Lung (tissue), 12 donors: ENCODE results near the gene PGP. TPM values are rescaled to one million over a fixed set of nuclear protein-coding genes. Genes with fewer than 3 reads are reported as not detected.

ENCODE experiments used
- ATAC-seq: fragments of 200-7000 bp; cut with Tn5 transposase; one replicate; pipeline ENCODE4 v1.9.1; 2020; ENCODE audit warnings: moderate number of reproducible peaks; ENCODE audit not compliant: insufficient read depth, low FRiP score
- DNase-seq, 3 donors: peaks; one replicate each; pipeline ENCODE4 v3.0.0-alpha.2; 2013 to 2017
- H3K27ac ChIP-seq, 2 donors: one replicate each; pipeline ENCODE4 v1.5.1; 2013; ENCODE audit warnings: mild to moderate bottlenecking in 2 of 2, moderate library complexity in 2 of 2, control low read depth in 1 of 2, inconsistent platforms in 1 of 2, low read depth in 1 of 2, low read length in 1 of 2
- H3K27me3 ChIP-seq, 3 donors: one replicate each; pipeline ENCODE4 v1.5.1; 2013; ENCODE audit warnings: low read length in 2 of 3; ENCODE audit not compliant: control insufficient read depth in 3 of 3, insufficient read depth in 3 of 3
- H3K36me3 ChIP-seq, 4 donors: one replicate each; pipeline ENCODE4 v1.5.1; 2013; ENCODE audit warnings: low read length in 4 of 4, mild to moderate bottlenecking in 1 of 4, moderate library complexity in 1 of 4; ENCODE audit not compliant: control insufficient read depth in 4 of 4, insufficient read depth in 4 of 4
- H3K4me1 ChIP-seq, 5 donors: one replicate each; pipeline ENCODE4 v1.5.1; 2013; ENCODE audit warnings: low read length in 5 of 5, mild to moderate bottlenecking in 2 of 5, moderate library complexity in 1 of 5; ENCODE audit not compliant: control insufficient read depth in 5 of 5, insufficient read depth in 5 of 5
- H3K4me3 ChIP-seq: one replicate; pipeline ENCODE4 v1.5.1; 2013; ENCODE audit warnings: mild to moderate bottlenecking, control low read depth, moderate library complexity
- H3K9ac ChIP-seq, 2 donors: one replicate each; pipeline ENCODE4 v1.5.1; 2013; ENCODE audit warnings: low read length in 2 of 2, control low read depth in 1 of 2; ENCODE audit not compliant: insufficient read depth in 1 of 2
- H3K9me3 ChIP-seq, 4 donors: one replicate each; pipeline ENCODE4 v1.5.1; 2013; ENCODE audit warnings: low read length in 3 of 4, mild to moderate bottlenecking in 1 of 4, moderate library complexity in 1 of 4; ENCODE audit not compliant: control insufficient read depth in 4 of 4, insufficient read depth in 3 of 4
- WGBS, 2 donors: extraction: QIAGEN DNeasy Blood & Tissue Kit; methylation state at CpG; one replicate each; pipeline ENCODE4 v1.1.7; 2013; 5-methylcytosine and 5-hydroxymethylcytosine counted together
- polyA plus RNA-seq, 2 donors: library from polyadenylated mRNA; stranded (reverse); fragments of 200-250 nt; gene quantifications; one replicate each; pipeline ENCODE4 v1.2.1, GENCODE V29; 2013
- total RNA-seq, 2 donors: library from RNA; depleted of rRNA in 1 of 2; stranded (reverse); fragments of >200 nt in 1 of 2; gene quantifications; one replicate each; pipeline ENCODE4 v1.2.1, GENCODE V29; 2014 to 2021
- TF ChIP-seq, protein P1 (sequence below): IDR thresholded peaks from 2 replicates; pipeline ENCODE4 v1.5.1; 2012; ENCODE audit warnings: mild to moderate bottlenecking; ENCODE audit errors: control extremely low read depth, extremely low read depth
- donor health status: control.
- donor health status: control.
- donor health status: Bipolar disorder and iron deficiency.
- donor health status: healthy.
- donor health status: DM: yes; HTN: yes; CAD: no.

Gene PGP
- total and polyA plus RNA-seq, 4 donors: 3.8 to 20.9 (median 13.7) TPM

DNA sequence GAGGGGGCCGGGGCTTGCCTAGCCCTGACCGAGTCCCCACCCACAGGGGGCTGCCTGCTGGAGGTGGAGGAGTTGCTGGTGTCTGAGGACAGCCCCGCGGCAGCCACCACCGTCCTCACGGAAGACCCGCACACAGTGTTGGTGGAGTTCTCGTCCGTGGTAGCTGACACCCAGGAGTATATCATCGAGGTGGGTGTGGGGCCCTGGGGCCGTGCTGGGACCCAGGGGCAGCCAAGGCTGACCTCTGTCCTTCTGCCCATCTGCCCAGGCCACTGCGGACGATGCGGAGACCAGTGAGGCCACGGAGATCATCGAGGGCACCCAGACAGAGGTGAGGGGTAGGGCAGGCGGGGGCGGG, 20.2 kb upstream of the PGP start:
- Histone ChIP-seq H3K4me3 (no peak overlapping the region), H3K4me1 (peaks cover 0 to 13% (median 7%) of the 10 kb centered on the region in 5 donors), H3K27me3 (peaks cover 0 to 27% (median 4%) of the 10 kb centered on the region in 3 donors), H3K27ac (no peak overlapping the region), H3K36me3 (peaks cover 0 to 67% (median 21%) of the 10 kb centered on the region in 4 donors), H3K9me3 (peaks cover 0 to 22% (median 0%) of the 10 kb centered on the region in 4 donors), H3K9ac (no peak overlapping the region)
- WGBS, 2 donors: 95 to 96% methylated on average over 18 of the region's 18 CpGs
- DNase-seq (no peak), ATAC-seq (no peak)
- TF ChIP-seq, protein P1, sequence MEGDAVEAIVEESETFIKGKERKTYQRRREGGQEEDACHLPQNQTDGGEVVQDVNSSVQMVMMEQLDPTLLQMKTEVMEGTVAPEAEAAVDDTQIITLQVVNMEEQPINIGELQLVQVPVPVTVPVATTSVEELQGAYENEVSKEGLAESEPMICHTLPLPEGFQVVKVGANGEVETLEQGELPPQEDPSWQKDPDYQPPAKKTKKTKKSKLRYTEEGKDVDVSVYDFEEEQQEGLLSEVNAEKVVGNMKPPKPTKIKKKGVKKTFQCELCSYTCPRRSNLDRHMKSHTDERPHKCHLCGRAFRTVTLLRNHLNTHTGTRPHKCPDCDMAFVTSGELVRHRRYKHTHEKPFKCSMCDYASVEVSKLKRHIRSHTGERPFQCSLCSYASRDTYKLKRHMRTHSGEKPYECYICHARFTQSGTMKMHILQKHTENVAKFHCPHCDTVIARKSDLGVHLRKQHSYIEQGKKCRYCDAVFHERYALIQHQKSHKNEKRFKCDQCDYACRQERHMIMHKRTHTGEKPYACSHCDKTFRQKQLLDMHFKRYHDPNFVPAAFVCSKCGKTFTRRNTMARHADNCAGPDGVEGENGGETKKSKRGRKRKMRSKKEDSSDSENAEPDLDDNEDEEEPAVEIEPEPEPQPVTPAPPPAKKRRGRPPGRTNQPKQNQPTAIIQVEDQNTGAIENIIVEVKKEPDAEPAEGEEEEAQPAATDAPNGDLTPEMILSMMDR: no peak

DNA sequence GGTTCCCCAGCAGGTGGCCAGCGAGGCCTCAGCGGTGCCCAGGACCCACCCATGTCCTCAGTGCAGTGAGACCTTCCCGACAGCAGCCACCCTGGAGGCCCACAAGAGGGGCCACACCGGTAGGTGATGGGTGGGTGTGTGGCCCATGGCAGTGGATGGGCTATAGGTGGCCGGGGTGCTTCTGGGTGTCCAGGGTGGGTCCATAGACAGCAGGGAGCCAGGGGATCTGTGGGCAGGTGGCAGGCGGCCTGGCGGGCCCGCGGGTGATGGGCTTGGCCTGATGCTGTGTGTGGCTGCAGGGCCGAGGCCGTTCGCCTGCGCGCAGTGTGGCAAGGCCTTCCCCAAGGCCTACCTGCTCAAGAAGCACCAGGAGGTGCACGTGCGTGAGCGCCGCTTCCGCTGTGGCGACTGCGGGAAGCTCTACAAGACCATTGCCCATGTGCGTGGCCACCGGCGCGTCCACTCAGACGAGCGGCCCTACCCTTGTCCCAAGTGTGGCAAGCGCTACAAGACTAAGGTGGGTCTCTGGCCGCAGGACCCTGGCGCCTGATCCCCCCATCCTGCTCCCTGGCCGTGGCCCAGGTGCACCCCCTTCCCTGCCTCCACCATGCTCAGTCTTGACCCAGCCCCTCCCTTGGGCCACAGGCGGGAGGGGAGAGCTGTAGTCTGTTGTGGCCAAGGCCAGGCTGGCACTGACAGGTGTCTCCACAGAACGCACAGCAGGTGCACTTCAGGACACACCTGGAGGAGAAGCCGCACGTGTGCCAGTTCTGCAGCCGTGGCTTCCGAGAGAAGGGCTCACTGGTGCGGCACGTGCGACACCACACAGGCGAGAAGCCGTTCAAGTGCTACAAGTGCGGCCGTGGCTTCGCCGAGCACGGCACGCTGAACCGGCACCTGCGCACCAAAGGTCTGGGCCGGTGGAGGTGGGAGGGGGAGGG, 19.5 kb upstream of the PGP start:
- H3K9me3 ChIP-seq: peaks cover 0 to 22% (median 0%) of the 10 kb centered on the region in 4 donors
- H3K4me3 ChIP-seq: no peak overlapping the region
- DNase-seq: no peak
- 96 to 97% methylated on average over 50 to 51 of the region's 51 CpGs for WGBS, 2 donors
- peaks cover 0 to 13% (median 7%) of the 10 kb centered on the region in 5 donors for H3K4me1 ChIP-seq
- ATAC-seq: no peak
- H3K27me3 ChIP-seq: peaks cover 0 to 27% (median 4%) of the 10 kb centered on the region in 3 donors
- H3K9ac ChIP-seq: no peak overlapping the region
- TF ChIP-seq, protein P1: no peak
- no peak overlapping the region for H3K27ac ChIP-seq
- peaks cover 3 to 68% (median 26%) of the 10 kb centered on the region in 4 donors for H3K36me3 ChIP-seq

DNA sequence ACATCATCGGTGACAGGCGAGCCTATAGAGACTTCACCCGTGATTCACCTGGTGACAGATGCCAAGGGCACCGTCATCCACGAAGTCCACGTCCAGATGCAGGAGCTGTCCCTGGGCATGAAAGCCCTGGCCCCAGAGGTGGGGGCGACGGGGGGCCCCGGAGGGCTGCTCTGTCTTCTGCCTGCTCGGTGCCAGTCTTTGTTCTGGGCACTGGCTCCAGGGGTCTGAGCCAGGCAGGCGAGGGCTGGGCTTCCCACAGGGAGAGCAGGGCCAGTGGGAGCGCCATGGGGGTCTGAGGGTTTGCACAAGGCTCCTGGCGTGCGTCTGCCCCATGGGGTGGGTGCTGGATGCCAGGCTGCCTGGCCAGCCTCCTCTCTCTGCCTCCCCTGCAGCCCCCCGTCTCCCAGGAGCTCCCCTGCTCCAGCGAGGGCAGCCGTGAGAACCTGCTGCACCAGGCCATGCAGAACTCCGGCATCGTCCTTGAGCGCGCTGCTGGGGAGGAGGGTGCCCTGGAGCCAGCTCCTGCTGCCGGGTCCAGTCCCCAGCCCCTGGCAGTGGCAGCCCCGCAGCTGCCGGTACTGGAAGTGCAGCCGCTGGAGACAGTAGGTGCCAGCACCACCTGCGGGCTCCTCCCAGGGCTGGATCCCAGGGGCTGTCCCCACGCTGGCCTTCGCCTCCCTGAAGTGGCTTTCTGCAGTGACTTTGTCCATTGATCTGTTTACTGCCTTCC, 18.6 kb upstream of the PGP start:
- Histone ChIP-seq H3K4me1 (peaks cover 0 to 13% (median 7%) of the 10 kb centered on the region in 5 donors), H3K9me3 (peaks cover 0 to 22% (median 0%) of the 10 kb centered on the region in 4 donors), H3K27ac (no peak overlapping the region), H3K27me3 (peaks cover 0 to 27% (median 4%) of the 10 kb centered on the region in 3 donors), H3K36me3 (peaks cover 3 to 78% (median 31%) of the 10 kb centered on the region in 4 donors), H3K4me3 (no peak overlapping the region), H3K9ac (no peak overlapping the region)
- 96% methylated on average over 27 to 28 of the region's 28 CpGs for WGBS, 2 donors
- TF ChIP-seq, protein P1: no peak
- DNase-seq: no peak
- ATAC-seq: no peak
